C4-2B (cell line): ENCODE measurements around the gene ATG101.

ENCODE experiments used
- H3K27ac ChIP-seq: fragments of 450-650 bp; 2 replicates; pipeline ENCODE4 v1.5.1; 2017
- CTCF ChIP-seq: fragments of 450-650 bp; conservative IDR thresholded peaks from 2 replicates; pipeline ENCODE4 v1.5.1; 2017; ENCODE audit warnings: mild to moderate bottlenecking
- ZFX ChIP-seq: fragments of 450-650 bp; IDR thresholded peaks from 2 replicates; pipeline ENCODE4 v1.6.1; 2017

The ATG101 gene

GRCh38 chr12:52122904-52123303 is 53.1 kb downstream of the ATG101 start:
- no peak for TF ChIP-seq ZFX
- TF ChIP-seq CTCF, result no peak
- H3K27ac ChIP-seq, result peak overlapping the region; percentile 99

GRCh38 chr12:52123487-52124186 is 53.9 kb downstream of the ATG101 start:
- TF ChIP-seq ZFX, result no peak
- TF ChIP-seq CTCF, result no peak
- peak overlapping the region; percentile 99 for H3K27ac ChIP-seq

- H3K27ac ChIP-seq, result peak overlapping the region; percentile 99
These were observed 55.7 kb downstream of the ATG101 start for GRCh38 chr12:52125476-52125900.

GRCh38 chr12:52126050-52126604 is 56.3 kb downstream of the ATG101 start:
- H3K27ac ChIP-seq, result peak overlapping the region; percentile 99

More at GRCh38 chr12:52125476-52125900, 55.7 kb downstream of the ATG101 start:
- TF ChIP-seq ZFX (no peak), CTCF (no peak)

More at GRCh38 chr12:52126050-52126604, 56.3 kb downstream of the ATG101 start:
- TF ChIP-seq CTCF, result no peak
- TF ChIP-seq ZFX, result no peak
